Epithelial cell of esophagus (primary cell): ENCODE measurements around the gene IRF9.

ENCODE experiments used
- DNase-seq: peaks from one replicate; pipeline ENCODE4 v3.0.0; 2010; ENCODE audit warnings: low read depth
- H3K4me3 ChIP-seq: 2 replicates; pipeline ENCODE4 v1.5.1; 2011; ENCODE audit warnings: mild to moderate bottlenecking, low read length, control low read depth
- CTCF ChIP-seq: IDR thresholded peaks from 2 replicates; pipeline ENCODE4 v1.5.1; 2011; ENCODE audit warnings: low read depth, mild to moderate bottlenecking, low read length, control low read depth, inconsistent platforms; ENCODE audit not compliant: insufficient read depth; ENCODE audit errors: missing control alignments

IRF9 gene

GRCh38 chr14:24116128-24116814 is 44.8 kb upstream of the IRF9 start:
- DNase-seq = no peak
- TF ChIP-seq CTCF = no peak
- H3K4me3 ChIP-seq = peak overlapping the region; percentile 92

- no peak overlapping the region for H3K4me3 ChIP-seq
- no peak for DNase-seq
- TF ChIP-seq CTCF = no peak
These were observed 43.9 kb upstream of the IRF9 start for GRCh38 chr14:24117179-24117578.

GRCh38 chr14:24119691-24120090 is 41.4 kb upstream of the IRF9 start:
- no peak overlapping the region for H3K4me3 ChIP-seq
- TF ChIP-seq CTCF = no peak

GRCh38 chr14:24121210-24121609 is 39.9 kb upstream of the IRF9 start:
- DNase-seq = no peak
- TF ChIP-seq CTCF = no peak
- no peak overlapping the region for H3K4me3 ChIP-seq

More at GRCh38 chr14:24119691-24120090, 41.4 kb upstream of the IRF9 start:
- no peak for DNase-seq

GRCh38 chr14:24122416-24122815 is 38.6 kb upstream of the IRF9 start:
- TF ChIP-seq CTCF = no peak
- DNase-seq = no peak
- H3K4me3 ChIP-seq = no peak overlapping the region

GRCh38 chr14:24122898-24123297 is 38.2 kb upstream of the IRF9 start:
- DNase-seq = no peak
- no peak overlapping the region for H3K4me3 ChIP-seq
- no peak for TF ChIP-seq CTCF
